ENCODE measurements around the gene GPC6.

The GPC6 gene

GRCh38 chr13:94061301-94061700 is 834.7 kb downstream of the GPC6 start:
- H3K27ac ChIP-seq: peak overlapping the region; percentile 28
- no peak for TF ChIP-seq CTCF (conservative IDR thresholded peaks at IDR 0.05)

- TF ChIP-seq CTCF (conservative IDR thresholded peaks at IDR 0.05): no peak
- no peak overlapping the region for H3K27ac ChIP-seq
These were observed 836.5 kb downstream of the GPC6 start for GRCh38 chr13:94063096-94063495.

- TF ChIP-seq CTCF (conservative IDR thresholded peaks at IDR 0.05): no peak
These were observed 837.2 kb downstream of the GPC6 start for GRCh38 chr13:94063848-94064247.

GRCh38 chr13:94065741-94066140 is 839.1 kb downstream of the GPC6 start:
- no peak for TF ChIP-seq CTCF (conservative IDR thresholded peaks at IDR 0.05)
- H3K27ac ChIP-seq: no peak overlapping the region

More at GRCh38 chr13:94063848-94064247, 837.2 kb downstream of the GPC6 start:
- H3K27ac ChIP-seq: no peak overlapping the region

GRCh38 chr13:94073007-94073744 is 846.6 kb downstream of the GPC6 start:
- peak; percentile 34 for TF ChIP-seq CTCF (conservative IDR thresholded peaks at IDR 0.05)
- H3K27ac ChIP-seq: no peak overlapping the region

- TF ChIP-seq CTCF (conservative IDR thresholded peaks at IDR 0.05): no peak
- H3K27ac ChIP-seq: no peak overlapping the region
These were observed 853.3 kb downstream of the GPC6 start for GRCh38 chr13:94079876-94080275.

GRCh38 chr13:94080527-94080926 is 853.9 kb downstream of the GPC6 start:
- no peak overlapping the region for H3K27ac ChIP-seq
- TF ChIP-seq CTCF (conservative IDR thresholded peaks at IDR 0.05): no peak
